ENCODE data around the gene SLC35D3. TPM values are rescaled to one million over a fixed set of nuclear protein-coding genes. Genes with fewer than 3 reads are reported as not detected.
"Not testable (repeated sequence)": the region's sequence is repeated elsewhere in the genome, so short reads cannot be mapped to it uniquely, and the experiment has no call there.

Gene SLC35D3
- polyA plus RNA-seq, 1 experiment: not detected

DNA sequence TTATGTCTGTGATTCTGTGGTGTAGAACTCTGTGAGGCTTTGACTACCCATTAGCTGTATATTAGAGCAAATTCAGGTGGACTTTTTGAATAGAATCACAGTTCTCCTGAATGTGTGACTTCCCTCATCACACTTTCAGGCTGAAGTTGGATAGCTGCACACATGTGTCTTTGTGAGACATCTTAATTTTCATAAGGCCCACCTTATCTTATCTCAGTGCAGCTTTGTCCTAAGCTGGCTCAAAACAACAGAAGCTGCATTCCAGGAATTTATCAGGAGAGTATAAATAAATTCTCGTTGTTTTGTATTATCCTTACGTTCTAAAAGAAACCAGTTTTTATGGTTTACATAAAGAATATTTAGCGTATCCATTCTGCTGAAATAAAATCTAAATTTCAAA is 26.2 kb upstream of the SLC35D3 start:
- TF ChIP-seq, protein P1, sequence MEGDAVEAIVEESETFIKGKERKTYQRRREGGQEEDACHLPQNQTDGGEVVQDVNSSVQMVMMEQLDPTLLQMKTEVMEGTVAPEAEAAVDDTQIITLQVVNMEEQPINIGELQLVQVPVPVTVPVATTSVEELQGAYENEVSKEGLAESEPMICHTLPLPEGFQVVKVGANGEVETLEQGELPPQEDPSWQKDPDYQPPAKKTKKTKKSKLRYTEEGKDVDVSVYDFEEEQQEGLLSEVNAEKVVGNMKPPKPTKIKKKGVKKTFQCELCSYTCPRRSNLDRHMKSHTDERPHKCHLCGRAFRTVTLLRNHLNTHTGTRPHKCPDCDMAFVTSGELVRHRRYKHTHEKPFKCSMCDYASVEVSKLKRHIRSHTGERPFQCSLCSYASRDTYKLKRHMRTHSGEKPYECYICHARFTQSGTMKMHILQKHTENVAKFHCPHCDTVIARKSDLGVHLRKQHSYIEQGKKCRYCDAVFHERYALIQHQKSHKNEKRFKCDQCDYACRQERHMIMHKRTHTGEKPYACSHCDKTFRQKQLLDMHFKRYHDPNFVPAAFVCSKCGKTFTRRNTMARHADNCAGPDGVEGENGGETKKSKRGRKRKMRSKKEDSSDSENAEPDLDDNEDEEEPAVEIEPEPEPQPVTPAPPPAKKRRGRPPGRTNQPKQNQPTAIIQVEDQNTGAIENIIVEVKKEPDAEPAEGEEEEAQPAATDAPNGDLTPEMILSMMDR (IDR thresholded peaks at IDR 0.05; ENCODE audit: insufficient read depth, low read depth, low read length): no peak
- no peak overlapping the region for H3K4me3 ChIP-seq (ENCODE audit: low read depth, low read length)
- H3K27me3 ChIP-seq (ENCODE audit: control insufficient read depth, insufficient read depth, low read length): no peaks in the 10 kb centered on the region
- ChIA-PET CTCF (no interaction called here), POLR2A (no interaction called here)
- no peak for DNase-seq (ENCODE audit: low read depth)
- peaks cover 4% of the 10 kb centered on the region for H3K36me3 ChIP-seq (ENCODE audit: control insufficient read depth, insufficient read depth, low read length)

DNA sequence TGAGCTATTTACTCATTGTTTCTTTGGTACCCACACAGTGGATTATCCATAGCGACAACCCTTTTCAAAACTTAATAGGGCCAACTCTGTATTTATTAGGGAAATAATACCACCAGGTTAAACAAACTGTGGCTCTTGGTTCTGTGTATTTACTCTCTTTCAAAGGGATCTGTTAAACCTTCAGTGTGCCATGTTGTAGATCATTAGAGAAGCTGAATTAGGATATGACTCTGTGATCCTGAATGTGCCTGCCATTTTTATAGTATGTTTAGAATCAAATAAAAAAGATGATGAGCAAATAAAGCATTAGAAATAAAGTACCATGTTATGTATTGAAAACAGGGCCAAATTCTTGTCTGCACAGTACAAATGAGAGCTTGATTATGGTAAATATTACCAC is 25.0 kb upstream of the SLC35D3 start:
- H3K36me3 ChIP-seq (ENCODE audit: control insufficient read depth, insufficient read depth, low read length): peaks cover 4% of the 10 kb centered on the region
- ChIA-PET POLR2A (no interaction called here), CTCF (interaction anchor here (0.6 to 1.2 kb wide), 2 partner anchors 16 to 1423 kb away, joined by 3 read pairs; no protein-coding TSS in a partner anchor)
- H3K4me3 ChIP-seq (ENCODE audit: low read depth, low read length): no peak overlapping the region
- TF ChIP-seq, protein P1 (IDR thresholded peaks at IDR 0.05; ENCODE audit: insufficient read depth, low read depth, low read length): no peak
- DNase-seq (ENCODE audit: low read depth): no peak
- no peaks in the 10 kb centered on the region for H3K27me3 ChIP-seq (ENCODE audit: control insufficient read depth, insufficient read depth, low read length)

DNA sequence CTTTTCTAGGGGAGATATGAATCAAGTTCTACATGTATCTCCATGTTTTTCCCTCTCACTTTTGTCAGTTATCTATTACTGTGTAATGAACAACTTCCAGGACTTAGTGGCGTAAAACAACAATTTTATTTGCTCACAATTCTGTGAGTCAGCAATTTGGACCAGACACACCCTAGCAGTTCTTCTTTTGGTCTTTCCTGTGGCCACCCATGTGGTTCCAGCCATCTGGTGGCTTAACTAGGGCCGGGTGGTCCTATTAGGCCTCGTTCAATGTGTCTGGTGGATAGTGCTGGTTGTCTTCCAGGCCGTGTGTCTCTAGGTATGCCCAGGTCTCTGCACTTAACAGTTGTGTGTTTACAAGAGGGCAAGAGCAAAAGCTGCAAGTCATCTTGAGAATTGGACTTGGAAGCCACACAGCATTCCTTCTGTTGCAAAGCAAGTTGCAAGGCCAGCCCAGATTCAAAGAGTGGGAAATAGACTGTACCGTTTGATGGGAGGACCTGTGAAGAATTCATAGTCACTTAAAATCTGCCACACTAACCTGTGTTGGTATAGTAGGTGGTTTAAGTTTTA is 20.8 kb upstream of the SLC35D3 start:
- no peaks in the 10 kb centered on the region for H3K27me3 ChIP-seq (ENCODE audit: control insufficient read depth, insufficient read depth, low read length)
- DNase-seq (ENCODE audit: low read depth): no peak
- H3K36me3 ChIP-seq (ENCODE audit: control insufficient read depth, insufficient read depth, low read length): peaks cover 4% of the 10 kb centered on the region
- CTCF ChIA-PET: no interaction called here
- TF ChIP-seq, protein P1 (IDR thresholded peaks at IDR 0.05; ENCODE audit: insufficient read depth, low read depth, low read length): no peak
- POLR2A ChIA-PET: no interaction called here
- H3K4me3 ChIP-seq (ENCODE audit: low read depth, low read length): no peak overlapping the region

DNA sequence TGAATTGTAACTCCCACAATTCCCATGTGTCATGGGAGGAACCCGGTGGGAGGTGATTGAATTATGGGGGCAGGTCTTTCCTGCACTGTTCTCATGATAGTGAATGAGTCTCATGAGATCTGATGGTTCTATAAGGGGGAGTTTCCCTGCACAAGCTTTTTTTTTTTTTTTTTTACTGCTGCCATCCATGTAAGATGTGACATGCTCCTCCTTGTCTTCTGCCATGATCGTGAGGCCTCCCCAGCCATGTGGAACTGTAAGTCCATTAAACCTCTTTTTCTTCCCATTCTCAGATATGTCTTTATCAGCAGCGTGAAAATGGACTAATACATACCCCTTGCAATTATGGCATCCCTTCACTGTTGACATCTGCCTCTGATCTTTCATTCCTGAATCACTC is 17.6 kb upstream of the SLC35D3 start:
- POLR2A ChIA-PET; DNase-seq (ENCODE audit: low read depth); H3K4me3 ChIP-seq (ENCODE audit: low read depth, low read length); H3K27me3 ChIP-seq (ENCODE audit: control insufficient read depth, insufficient read depth, low read length); CTCF ChIA-PET; H3K36me3 ChIP-seq (ENCODE audit: control insufficient read depth, insufficient read depth, low read length): not testable (repeated sequence)

DNA sequence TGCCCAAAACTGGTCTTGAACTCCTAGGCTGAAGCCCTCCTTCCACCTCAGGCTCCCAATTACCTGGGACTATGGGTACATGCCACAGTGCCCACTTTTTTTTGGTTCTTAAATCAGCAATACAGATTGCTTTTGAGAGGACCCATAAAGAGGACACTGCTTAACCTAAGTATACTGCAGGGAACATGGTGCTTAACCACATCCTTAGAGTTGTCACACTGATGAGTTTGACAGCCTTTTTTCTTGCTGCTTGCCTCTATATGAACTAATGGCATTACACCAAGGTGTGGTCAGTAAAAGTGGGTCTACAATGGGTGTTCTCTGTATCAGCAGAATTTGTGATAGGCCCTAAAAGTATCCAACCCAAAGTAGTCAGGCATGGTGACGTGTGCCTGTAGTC is 7.2 kb upstream of the SLC35D3 start:
- CTCF ChIA-PET: no interaction called here
- no peak for DNase-seq (ENCODE audit: low read depth)

More for the DNA sequence above, 7.2 kb upstream of the SLC35D3 start:
- POLR2A ChIA-PET: no interaction called here
- Histone ChIP-seq H3K4me3 (ENCODE audit: low read depth, low read length) (no peak overlapping the region), H3K36me3 (ENCODE audit: control insufficient read depth, insufficient read depth, low read length) (no peaks in the 10 kb centered on the region), H3K27me3 (ENCODE audit: control insufficient read depth, insufficient read depth, low read length) (no peaks in the 10 kb centered on the region)
- TF ChIP-seq, protein P1 (IDR thresholded peaks at IDR 0.05; ENCODE audit: insufficient read depth, low read depth, low read length): no peak
